GM19468 (cell line): ENCODE results near the gene PAPOLB.

ENCODE experiments used
- ATAC-seq: cut with Tn5 transposase; IDR thresholded peaks from one replicate; pipeline ENCODE4 v1.9.1; 2021; ENCODE audit warnings: mild to moderate bottlenecking, moderate library complexity, moderate number of reproducible peaks; ENCODE audit not compliant: unreplicated experiment; ENCODE audit errors: extremely low read depth

The PAPOLB gene

DNA sequence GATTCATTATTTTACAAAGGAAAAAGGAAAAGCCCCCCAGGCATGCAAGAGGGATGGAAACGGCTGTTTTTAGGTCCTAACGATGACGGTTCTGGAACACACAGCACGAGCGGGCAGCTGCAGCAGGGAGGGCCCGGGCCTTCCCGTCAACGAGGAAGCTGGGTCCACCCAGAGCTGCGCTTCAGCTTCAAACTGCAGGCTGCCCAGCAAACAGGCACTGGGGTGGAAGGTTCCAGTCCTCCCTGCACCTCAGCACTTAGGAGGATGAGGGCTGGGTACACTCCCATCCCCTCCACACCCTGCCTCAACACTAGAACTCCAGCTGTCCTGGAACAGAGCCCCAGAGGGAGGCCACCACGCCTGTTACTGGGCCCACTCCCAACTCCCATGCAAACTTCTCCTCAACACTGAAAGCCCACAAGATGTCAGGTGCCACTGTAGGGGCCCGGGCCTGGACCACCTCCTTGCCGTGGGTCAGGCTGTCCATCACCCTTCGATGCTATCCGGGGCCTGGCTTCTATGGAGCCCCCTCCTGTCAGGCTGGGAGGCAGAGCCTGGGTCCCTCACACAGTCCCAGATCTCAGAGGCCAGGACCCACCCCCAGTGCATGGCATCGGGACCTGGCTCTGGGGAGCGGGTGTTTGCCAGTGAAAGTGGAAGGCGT, 33.0 kb downstream of the PAPOLB start:
- ATAC-seq: no peak

DNA sequence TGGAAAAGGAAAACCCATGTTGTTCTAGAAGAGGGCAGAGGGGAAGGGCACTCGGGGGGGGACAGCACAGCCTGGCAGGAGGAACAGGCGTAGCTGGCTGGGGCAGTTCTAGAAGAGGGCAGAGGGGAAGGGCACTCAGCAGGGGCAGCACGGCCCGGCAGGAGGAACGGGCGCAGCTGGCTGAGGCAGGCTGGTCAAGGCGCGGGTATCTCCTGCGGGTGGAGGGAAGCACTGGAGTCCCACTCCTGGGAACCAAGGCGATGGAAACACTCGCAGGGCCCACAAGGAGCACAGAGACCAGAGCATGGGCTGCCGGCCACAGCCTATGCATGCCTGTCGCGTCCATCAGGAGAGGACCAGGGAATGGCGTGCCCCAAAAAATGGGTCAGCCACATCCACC, 36.7 kb downstream of the PAPOLB start:
- no peak for ATAC-seq

GRCh38 chr7:4824120-4824775, 37.6 kb downstream of the PAPOLB start:
- no peak for ATAC-seq

GRCh38 chr7:4823441-4824119, 38.2 kb downstream of the PAPOLB start:
- ATAC-seq: no peak

GRCh38 chr7:4822677-4823076, 39.2 kb downstream of the PAPOLB start:
- no peak for ATAC-seq

DNA sequence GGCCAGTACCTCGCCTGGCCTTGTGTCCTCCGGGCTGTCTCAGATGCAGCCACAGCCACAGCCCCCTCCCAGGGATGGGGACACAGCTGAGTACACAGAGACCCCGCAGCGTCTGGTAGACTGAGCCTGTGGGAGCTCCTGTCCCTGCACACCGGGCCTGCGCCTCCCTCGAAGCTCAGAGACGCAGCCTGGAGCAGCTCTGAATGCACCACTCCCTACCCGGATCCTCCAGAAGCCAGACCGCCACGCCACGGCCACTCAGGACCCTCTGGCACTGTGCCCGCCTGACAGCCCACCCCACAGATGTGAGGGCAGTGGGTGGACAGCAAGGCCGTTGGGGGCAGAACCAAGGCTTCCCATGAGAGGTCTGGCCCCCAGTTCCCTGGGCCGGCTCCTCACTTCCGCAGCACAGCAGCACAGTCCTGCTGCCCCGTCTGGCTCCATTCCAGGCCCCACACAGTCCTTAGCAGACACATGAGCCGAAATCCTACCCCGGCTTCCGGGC, 40.8 kb downstream of the PAPOLB start:
- no peak for ATAC-seq

DNA sequence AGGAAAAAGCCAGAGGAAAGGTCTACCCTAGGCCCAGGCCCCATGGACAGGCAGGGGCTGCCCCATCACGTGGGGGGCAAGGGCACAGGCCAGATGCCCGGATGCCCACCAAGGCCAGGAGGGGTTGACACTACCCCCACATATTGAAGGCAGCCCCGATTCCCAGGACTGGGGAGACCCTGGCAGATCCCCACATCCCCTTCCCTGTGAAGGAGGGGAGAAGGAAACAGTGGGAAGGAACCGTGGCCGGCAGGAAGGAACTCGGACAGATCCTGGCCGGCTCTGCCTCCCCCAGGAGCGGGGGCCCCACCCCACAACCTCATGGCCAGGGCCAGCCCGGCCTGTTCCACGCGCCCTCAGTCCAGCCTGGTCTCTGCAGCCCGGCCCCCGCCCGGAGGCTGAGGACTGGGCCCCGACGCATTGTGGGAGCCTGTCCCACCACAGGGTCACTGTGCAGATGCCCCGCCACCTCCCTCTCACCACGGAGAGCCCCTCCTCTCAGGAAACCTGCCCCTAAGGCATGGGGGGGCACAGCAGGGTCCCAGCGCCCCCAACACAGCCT, 41.3 kb downstream of the PAPOLB start:
- ATAC-seq: no peak

DNA sequence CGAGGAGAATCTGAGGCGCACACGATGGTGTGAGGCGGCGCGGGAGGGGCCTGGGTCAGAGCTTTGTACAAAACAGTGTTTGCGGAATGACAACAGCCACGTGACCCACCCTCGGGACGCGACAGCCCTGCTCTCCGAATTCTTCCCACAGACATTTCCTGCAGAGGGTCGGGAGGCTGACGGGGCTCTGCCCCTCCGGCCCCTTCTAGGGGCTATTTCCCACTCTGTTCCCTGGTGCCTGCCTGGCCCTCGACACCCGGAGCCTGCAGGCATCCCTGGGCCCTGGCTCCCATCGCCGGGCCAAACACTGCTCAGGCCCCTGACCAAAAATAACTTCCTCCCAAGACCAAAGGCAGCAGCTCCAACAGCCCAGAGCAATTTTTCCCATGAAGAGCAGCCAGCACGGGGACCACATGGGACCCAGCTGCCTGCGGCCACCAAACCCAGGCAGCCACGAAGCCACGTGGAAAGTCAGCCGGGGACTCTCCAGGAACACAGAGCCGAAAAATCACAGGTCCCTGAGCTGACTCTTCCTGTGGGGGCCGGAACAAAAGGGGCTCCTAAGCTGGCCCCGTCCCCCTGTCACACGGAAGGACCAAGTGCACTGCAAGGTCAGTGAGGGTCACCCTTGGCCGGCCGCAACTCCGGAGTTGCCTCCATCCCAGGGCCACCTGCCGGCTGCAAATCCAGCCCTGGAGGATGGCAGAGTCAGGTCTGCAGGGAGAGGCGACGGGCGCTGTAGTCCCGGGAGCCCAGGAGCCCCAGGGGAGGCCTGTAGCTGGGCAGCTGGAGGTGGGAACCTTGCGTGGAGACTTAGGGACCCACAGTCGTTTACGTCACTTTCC, 42.0 kb downstream of the PAPOLB start:
- ATAC-seq: no peak

DNA sequence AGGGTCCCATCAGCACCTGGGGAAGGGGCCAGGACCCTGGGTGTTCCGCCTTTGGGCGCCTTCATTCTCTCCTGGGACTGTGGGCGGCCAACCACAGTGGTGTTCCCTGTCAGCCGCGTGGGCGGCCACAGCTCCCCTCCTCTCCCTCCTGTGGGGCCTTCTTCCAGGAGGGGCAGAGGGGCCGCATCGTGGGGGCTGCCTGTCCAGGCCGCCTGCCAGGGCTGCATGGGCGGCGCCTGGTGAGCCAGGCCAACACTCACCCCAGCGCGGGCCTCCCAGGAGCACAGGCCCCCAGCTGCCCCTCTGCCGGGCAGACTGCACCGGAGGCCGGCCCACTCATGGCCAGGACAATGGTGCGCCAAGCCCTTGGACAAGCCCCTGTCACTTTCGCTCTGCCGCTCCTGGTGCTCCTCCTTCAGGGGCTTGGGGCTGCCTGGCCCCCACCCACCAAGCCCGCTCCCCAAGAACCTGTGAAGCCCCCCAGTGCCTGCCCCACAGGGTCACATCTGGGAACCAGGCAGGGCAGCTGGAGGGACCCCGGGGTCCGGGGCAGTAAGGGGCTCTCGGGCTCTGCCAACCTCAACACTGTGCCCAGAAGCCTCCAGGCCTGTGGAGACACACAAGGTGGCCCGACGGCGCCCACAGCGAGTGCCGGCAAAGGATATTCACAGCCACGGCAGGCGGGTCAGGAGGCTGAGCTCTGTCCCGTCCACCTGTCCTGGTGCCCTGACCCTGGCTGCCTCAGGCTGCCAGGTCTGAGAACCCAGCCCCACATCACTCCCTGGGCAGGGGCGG, 43.6 kb downstream of the PAPOLB start:
- ATAC-seq: no peak

DNA sequence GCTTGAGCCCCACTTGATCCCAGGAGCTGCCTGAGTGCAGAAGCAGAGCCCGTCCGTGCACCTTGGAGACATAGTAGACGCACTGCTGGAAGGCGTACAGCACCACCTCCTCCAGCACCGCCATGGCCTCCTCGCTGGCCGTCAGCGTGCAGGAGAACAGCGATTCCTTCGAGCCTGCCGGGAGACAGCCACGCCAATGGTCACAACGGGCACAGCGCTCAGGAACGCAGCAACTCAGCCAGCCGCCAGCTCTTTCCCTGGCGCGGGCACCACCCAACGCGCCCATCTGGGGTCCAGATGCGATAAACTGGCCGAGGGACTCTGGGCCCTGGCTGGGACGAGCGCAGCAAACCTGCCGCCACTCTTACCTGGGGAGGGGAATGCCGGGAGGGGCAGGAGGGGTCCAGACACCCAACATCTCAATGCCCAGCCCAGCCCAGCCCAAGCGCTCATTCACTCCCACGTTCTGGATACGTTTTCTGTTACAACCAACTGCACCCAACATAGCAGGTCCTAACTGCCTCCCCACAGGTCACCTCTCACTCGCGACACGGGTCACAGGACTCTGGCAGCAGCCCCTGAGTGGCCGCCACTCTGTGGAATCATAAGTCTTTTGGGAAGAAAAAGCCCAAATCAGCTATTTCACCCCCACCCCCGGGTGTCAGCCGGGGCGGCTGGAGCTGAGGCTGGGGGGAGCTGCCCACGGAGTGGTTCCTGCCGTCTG, 44.5 kb downstream of the PAPOLB start:
- no peak for ATAC-seq

- no peak for ATAC-seq
Observed at GRCh38 chr7:4816419-4817080, 45.3 kb downstream of the PAPOLB start.

GRCh38 chr7:4815609-4816418, 46.0 kb downstream of the PAPOLB start:
- ATAC-seq: no peak

- ATAC-seq: no peak
Observed at GRCh38 chr7:4815121-4815520, 46.7 kb downstream of the PAPOLB start.

DNA sequence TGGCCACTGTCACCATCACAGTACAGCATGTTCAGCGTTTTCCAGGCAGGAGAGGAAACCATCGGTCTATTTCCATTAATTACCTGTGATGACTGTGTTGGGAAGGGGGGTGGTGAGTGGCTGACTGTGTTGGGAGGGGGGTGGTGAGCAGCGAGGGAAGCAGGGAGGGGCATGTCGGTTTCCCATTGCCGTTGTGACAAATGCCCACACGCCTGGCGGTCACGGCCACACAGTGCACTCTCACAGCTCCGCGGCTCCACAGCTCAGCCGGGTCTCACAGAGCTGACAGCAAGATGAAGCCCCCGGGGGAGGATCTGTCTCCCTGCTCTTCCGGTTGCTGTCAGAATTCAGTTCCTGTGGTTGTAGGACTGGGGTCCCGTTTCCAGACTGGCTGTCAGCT, 47.4 kb downstream of the PAPOLB start:
- ATAC-seq: no peak

DNA sequence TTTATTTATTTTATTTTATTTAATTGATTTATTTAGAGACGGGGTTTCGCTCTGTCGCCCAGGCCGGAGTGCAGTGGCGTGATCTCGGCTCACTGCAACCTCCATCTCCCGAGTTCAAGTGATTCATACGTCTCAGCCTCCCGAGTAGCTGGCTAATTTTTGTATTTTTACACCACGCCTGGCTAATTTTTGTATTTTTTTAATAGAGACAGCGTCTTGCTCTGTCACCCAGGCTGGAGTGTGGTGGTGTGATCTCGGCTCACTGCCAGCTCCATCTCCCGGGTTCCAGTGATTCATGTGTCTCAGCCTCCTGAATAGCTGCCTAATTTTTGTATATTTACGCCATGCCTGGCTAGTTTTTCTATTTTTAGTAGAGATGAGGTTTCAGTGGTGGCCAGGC, 52.2 kb downstream of the PAPOLB start:
- no peak for ATAC-seq

GRCh38 chr7:4809091-4809591, 52.7 kb downstream of the PAPOLB start:
- no peak for ATAC-seq

- no peak for ATAC-seq
Observed at GRCh38 chr7:4808565-4808964, 53.3 kb downstream of the PAPOLB start.
